Measurements from ENCODE around the gene CREB5. TPM values are rescaled to one million over a fixed set of nuclear protein-coding genes. Genes with fewer than 3 reads are reported as not detected.
"Not testable (repeated sequence)": the region's sequence is repeated elsewhere in the genome, so short reads cannot be mapped to it uniquely, and the experiment has no call there.

The CREB5 gene
- polyA plus RNA-seq, 1 experiment = 3.9 TPM

- no peak for TF ChIP-seq CTCF (IDR thresholded peaks at IDR 0.05; ENCODE audit: insufficient read depth, low read depth, low read length)
- Histone ChIP-seq H3K36me3 (ENCODE audit: control insufficient read depth, insufficient read depth, low read length) (no peaks in the 10 kb centered on the region), H3K27me3 (ENCODE audit: control insufficient read depth, insufficient read depth, low read length) (peaks cover 1% of the 10 kb centered on the region; the same call in 1 of the 2 replicates), H3K4me3 (ENCODE audit: low read depth, low read length) (no peak overlapping the region)
- POLR2A ChIA-PET = no interaction called here
- CTCF ChIA-PET = no interaction called here
- DNase-seq (ENCODE audit: low read depth) = no peak
Observed at GRCh38 chr7:28547115-28547514, 134.8 kb downstream of the CREB5 start.

- Histone ChIP-seq H3K36me3 (ENCODE audit: control insufficient read depth, insufficient read depth, low read length) (no peaks in the 10 kb centered on the region), H3K4me3 (ENCODE audit: low read depth, low read length) (no peak overlapping the region), H3K27me3 (ENCODE audit: control insufficient read depth, insufficient read depth, low read length) (peaks cover 1% of the 10 kb centered on the region; the same call in 1 of the 2 replicates)
- no peak for DNase-seq (ENCODE audit: low read depth)
- no peak for TF ChIP-seq CTCF (IDR thresholded peaks at IDR 0.05; ENCODE audit: insufficient read depth, low read depth, low read length)
- CTCF ChIA-PET = interaction anchor here (1.0 kb wide), 1 partner anchor 14 kb away, joined by 3 read pairs; no protein-coding TSS in a partner anchor
- POLR2A ChIA-PET = no interaction called here
Observed at GRCh38 chr7:28548416-28548815, 136.1 kb downstream of the CREB5 start.

GRCh38 chr7:28549998-28550397 lies 137.7 kb downstream of the CREB5 start:
- H3K36me3 ChIP-seq (ENCODE audit: control insufficient read depth, insufficient read depth, low read length) = no peaks in the 10 kb centered on the region
- TF ChIP-seq CTCF (IDR thresholded peaks at IDR 0.05; ENCODE audit: insufficient read depth, low read depth, low read length) = no peak
- no peak for DNase-seq (ENCODE audit: low read depth)
- POLR2A ChIA-PET = no interaction called here
- CTCF ChIA-PET = no interaction called here
- H3K27me3 ChIP-seq (ENCODE audit: control insufficient read depth, insufficient read depth, low read length) = peaks cover 1% of the 10 kb centered on the region; the same call in 1 of the 2 replicates
- no peak overlapping the region for H3K4me3 ChIP-seq (ENCODE audit: low read depth, low read length)

GRCh38 chr7:28550580-28551186 lies 138.4 kb downstream of the CREB5 start:
- CTCF ChIA-PET = no interaction called here
- TF ChIP-seq CTCF (IDR thresholded peaks at IDR 0.05; ENCODE audit: insufficient read depth, low read depth, low read length) = no peak
- POLR2A ChIA-PET = no interaction called here
- H3K4me3 ChIP-seq (ENCODE audit: low read depth, low read length) = no peak overlapping the region
- no peaks in the 10 kb centered on the region for H3K36me3 ChIP-seq (ENCODE audit: control insufficient read depth, insufficient read depth, low read length)
- DNase-seq (ENCODE audit: low read depth) = no peak
- H3K27me3 ChIP-seq (ENCODE audit: control insufficient read depth, insufficient read depth, low read length) = peaks cover 1% of the 10 kb centered on the region; the same call in 1 of the 2 replicates

GRCh38 chr7:28551331-28551730 lies 139.0 kb downstream of the CREB5 start:
- ChIA-PET CTCF (no interaction called here), POLR2A (no interaction called here)
- TF ChIP-seq CTCF (IDR thresholded peaks at IDR 0.05; ENCODE audit: insufficient read depth, low read depth, low read length) = no peak
- no peak for DNase-seq (ENCODE audit: low read depth)
- no peak overlapping the region for H3K4me3 ChIP-seq (ENCODE audit: low read depth, low read length)
- H3K27me3 ChIP-seq (ENCODE audit: control insufficient read depth, insufficient read depth, low read length) = peaks cover 1% of the 10 kb centered on the region; the same call in 1 of the 2 replicates
- no peaks in the 10 kb centered on the region for H3K36me3 ChIP-seq (ENCODE audit: control insufficient read depth, insufficient read depth, low read length)

- POLR2A ChIA-PET; H3K27me3 ChIP-seq (ENCODE audit: control insufficient read depth, insufficient read depth, low read length); CTCF ChIA-PET; H3K4me3 ChIP-seq (ENCODE audit: low read depth, low read length); H3K36me3 ChIP-seq (ENCODE audit: control insufficient read depth, insufficient read depth, low read length); DNase-seq (ENCODE audit: low read depth): not testable (repeated sequence)
Observed at GRCh38 chr7:28551766-28552165, 139.4 kb downstream of the CREB5 start.

All from BJ (cell line).